SHP77 (cell line): ENCODE results near the gene HOXB3.
"Not testable (repeated sequence)": the region's sequence is repeated elsewhere in the genome, so short reads cannot be mapped to it uniquely, and the experiment has no call there.

Experiments
- DNase-seq, 2 experiments: peaks; one replicate each; lab custom pipeline; 2025; lab: John Stamatoyannopoulos, UW

Gene HOXB3

GRCh38 chr17:48526608-48527546 lies 63.2 kb downstream of the HOXB3 start:
- no peak for DNase-seq

- peak in 1 of 2 experiments; percentile 7 for DNase-seq
Observed at GRCh38 chr17:48523010-48523409, 67.0 kb downstream of the HOXB3 start.

GRCh38 chr17:48522031-48522653 lies 67.9 kb downstream of the HOXB3 start:
- peak; percentile 82 to 85 for DNase-seq

- DNase-seq = no peak
Observed at GRCh38 chr17:48520631-48521079, 69.4 kb downstream of the HOXB3 start.

- no peak for DNase-seq
Observed at GRCh38 chr17:48519427-48519826, 70.6 kb downstream of the HOXB3 start.

GRCh38 chr17:48517478-48517877 lies 72.6 kb downstream of the HOXB3 start:
- no peak for DNase-seq

GRCh38 chr17:48515925-48516900 lies 73.8 kb downstream of the HOXB3 start:
- no peak for DNase-seq

GRCh38 chr17:48514477-48514876 lies 75.6 kb downstream of the HOXB3 start:
- no peak for DNase-seq

GRCh38 chr17:48513666-48514455 lies 76.2 kb downstream of the HOXB3 start:
- no peak for DNase-seq

GRCh38 chr17:48513097-48513496 lies 76.9 kb downstream of the HOXB3 start:
- no peak for DNase-seq

GRCh38 chr17:48510761-48511604 lies 79.1 kb downstream of the HOXB3 start:
- no peak for DNase-seq

GRCh38 chr17:48510381-48510760 lies 79.7 kb downstream of the HOXB3 start:
- no peak for DNase-seq

- DNase-seq = not testable (repeated sequence)
Observed at GRCh38 chr17:48509708-48510107, 80.3 kb downstream of the HOXB3 start.

- peak; percentile 48 to 49 for DNase-seq
Observed at GRCh38 chr17:48506246-48506645, 83.8 kb downstream of the HOXB3 start.

- DNase-seq = peak; percentile 97 to 99
Observed at GRCh38 chr17:48505788-48506187, 84.3 kb downstream of the HOXB3 start.

- no peak for DNase-seq
Observed at GRCh38 chr17:48504953-48505352, 85.1 kb downstream of the HOXB3 start.

GRCh38 chr17:48503747-48504146 lies 86.3 kb downstream of the HOXB3 start:
- peak in 1 of 2 experiments; percentile 10 for DNase-seq

GRCh38 chr17:48502901-48503300 lies 87.1 kb downstream of the HOXB3 start:
- DNase-seq = no peak

- no peak for DNase-seq
Observed at GRCh38 chr17:48502312-48502711, 87.7 kb downstream of the HOXB3 start.
